ENCODE data around the gene RFTN1.

RFTN1 gene, protein sequence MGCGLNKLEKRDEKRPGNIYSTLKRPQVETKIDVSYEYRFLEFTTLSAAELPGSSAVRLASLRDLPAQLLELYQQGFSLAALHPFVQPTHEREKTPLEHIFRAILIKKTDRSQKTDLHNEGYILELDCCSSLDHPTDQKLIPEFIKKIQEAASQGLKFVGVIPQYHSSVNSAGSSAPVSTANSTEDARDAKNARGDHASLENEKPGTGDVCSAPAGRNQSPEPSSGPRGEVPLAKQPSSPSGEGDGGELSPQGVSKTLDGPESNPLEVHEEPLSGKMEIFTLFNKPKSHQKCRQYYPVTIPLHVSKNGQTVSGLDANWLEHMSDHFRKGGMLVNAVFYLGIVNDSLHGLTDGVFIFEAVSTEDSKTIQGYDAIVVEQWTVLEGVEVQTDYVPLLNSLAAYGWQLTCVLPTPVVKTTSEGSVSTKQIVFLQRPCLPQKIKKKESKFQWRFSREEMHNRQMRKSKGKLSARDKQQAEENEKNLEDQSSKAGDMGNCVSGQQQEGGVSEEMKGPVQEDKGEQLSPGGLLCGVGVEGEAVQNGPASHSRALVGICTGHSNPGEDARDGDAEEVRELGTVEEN

DNA sequence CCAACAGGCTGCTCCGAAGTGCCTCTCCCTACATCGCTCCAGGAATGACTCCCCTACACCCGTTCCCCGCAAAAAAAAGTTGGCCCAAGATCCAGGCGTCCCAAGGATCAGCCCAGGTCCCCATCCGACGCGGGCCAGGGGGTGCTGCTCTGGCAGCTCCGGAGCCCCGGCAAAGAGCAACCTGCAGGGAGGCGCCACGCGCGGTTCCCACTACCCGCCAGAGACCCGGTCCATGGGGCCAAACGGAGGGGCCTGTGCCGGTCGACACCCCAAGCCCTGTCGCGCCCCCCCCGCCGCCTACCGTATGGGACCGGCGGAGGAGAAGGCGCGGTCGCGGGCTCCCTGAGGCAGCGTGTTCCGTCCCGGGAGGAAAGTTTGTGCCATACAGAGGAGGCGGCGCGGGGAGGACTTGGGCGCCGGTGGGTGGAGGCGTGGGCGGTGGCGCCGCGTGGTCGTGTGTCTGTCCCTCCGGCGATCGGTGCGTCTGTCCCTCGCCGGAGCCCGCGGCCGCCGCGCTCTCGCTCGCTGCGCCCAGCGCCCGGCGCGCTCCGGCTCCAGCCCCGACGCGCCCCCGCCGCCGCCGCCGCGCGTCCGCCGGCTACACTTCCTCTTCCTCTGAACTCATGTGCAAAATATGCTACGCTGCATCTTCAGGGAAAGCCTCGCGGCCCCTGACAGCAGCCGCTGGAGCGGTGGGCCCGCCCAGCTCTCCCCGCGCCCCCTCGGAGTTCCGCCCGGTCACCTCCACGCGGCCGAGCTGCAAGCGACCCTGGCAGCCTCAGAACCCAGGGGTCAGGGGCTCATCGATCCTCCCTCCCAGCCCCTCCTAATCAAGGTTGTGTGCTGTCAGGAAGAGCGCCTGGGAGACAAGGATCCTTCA, at the start of gene RFTN1:
RFTN1 (minus strand) TSS at position 559 of the 880 bp plus-strand sequence. CDS start 19,830 bp downstream, outside the sequence.
- DNase-seq, result no peak

DNA sequence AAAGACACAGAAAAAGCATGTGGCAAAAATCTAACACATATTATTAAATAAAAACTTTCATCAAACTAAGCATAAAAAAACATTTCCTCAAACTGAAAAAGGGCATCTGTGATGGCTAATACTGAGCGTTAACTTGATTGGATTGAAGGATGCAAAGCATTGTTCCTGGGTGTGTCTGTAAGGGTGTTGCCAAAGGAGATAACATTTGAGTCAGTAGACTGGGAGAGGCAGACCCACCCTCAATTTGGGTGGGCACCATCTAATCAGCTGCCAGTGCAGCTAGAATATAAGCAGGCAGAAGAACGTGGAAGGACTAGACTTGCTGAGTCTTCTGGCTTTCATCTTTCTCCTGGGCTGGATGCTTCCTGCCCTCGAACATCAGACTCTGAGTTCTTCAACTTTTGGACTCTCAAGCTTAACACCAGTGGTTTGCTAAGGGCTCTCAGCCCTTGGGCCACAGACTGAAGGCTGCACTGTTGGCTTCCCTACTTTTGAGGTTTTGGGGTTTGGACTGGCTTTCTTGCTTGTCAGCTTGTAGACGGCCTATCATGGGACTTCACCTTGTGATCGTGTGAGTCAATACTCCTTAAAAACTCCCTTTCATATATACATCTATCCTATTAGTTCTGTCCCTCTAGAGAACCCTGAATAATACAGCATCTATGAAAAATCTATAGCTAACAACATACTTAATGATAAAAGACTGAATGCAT, 46.3 kb upstream of the RFTN1 start:
- DNase-seq, result no peak

DNA sequence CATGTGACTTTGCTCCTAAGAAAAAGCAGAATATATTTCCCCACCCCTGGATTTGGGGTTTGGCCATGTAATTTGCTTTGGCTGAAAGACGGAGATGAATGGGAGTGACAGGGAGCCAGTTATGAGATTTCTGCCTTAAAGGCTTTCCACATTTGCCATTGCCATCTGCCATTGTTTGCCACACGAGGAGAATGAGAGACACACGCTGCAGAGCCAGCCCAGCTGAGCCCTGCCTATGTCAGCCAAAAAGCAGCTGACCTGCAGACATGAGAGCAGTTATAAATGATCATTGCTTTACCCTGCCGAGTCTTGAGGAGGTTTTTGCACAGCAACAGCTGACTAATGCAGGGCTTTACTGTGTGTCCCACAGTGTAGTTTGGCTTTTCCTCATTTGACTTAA, 40.6 kb upstream of the RFTN1 start:
- DNase-seq, result no peak

DNA sequence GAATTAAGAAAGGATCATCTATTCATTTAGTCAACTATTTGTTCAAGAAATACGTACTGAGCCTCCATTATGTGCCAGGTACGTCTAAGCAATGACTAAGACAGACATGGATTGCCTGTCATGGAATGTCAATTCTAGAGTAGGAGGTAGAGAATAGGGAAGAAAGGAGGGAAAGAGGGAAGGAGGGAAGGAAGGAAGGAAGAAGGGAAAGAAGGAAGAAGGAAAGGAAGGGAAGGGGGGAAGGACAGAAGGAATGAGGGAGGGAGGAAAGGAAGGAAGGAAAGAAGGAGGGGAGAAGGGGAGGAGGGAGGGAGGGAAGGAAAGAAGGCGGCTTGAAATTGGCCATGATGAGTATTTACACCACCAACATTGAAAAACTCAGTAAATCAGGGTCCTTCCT, 39.3 kb upstream of the RFTN1 start:
- no peak for DNase-seq

DNA sequence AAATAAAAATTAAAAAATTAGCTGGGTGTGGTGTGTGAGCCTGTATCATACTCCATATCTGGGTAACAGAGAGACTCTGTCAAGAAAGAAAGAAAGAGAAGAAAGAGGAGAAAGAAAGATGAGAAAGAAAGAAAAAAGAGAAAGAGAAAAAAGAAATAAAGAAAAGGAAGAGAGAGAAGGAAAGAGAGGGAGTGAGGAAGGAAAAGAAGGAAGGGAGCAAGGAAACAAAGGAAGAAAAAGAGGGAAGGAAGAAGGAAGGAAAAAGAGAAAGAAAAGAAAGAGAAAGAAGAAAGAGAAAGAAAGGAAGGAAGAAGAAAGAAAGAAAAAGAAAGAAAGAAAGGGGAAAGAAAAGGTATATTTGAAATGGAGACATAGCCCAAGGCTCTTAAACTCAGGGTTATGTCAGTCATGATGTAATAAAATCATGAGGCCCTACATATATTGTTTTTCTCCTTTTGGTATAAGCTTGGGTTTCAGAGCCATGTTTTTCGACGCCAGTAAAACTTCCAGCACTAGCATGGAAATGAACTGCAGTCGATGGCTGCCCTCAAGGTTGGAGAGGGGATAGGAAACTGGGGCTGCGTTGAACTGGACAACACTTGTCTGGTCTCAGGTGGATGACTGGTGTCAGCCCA, 38.0 kb upstream of the RFTN1 start:
- no peak for DNase-seq

DNA sequence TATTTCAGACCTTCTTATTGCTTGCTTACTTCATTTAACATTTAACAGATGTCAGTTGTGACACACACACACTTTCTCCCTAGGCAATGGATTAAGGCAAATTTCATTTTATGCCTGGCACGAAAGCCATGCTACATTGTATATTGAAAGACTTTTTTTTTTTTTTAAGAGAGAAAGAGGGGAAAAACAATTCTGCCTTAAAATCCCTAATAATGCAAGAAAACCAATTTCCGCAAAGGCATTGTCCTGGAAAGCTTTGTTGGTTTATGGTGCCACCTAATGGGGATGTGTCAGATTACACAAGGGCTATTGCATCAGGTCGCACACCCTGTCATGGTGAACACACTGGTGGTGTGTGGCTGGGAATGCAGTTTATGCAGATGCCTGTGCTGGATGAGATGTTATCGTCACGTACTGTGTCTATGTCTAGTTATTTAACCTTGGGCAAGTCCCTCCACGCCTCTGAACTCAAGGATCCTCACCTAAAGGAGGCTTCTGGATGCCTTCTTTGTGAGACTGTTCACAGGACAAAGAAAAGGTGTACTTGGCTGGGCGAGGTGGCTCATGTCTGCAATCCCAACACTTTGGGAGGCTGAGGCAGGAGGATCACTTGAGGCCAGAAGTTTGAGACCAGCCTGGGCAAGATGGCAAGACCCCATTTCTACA, 37.3 kb upstream of the RFTN1 start:
- DNase-seq, result no peak

DNA sequence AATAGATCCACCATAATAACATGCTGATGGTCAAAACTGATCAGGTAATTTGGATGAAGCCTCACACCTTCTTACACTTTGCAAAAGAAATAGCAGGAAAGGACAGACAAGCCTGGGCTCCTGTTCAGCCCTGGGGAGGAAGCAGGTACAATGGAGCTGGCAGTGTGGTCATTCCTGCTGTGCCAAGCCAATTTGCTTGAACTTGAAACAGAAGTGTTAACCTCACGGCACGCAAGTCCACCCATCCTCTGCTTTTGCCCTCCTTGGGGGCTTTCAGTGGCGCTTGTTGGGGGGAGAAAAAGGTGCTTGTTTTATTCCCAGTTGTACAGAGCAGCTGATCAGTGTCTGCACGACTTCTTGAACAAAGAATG, 36.8 kb upstream of the RFTN1 start:
- DNase-seq, result no peak

DNA sequence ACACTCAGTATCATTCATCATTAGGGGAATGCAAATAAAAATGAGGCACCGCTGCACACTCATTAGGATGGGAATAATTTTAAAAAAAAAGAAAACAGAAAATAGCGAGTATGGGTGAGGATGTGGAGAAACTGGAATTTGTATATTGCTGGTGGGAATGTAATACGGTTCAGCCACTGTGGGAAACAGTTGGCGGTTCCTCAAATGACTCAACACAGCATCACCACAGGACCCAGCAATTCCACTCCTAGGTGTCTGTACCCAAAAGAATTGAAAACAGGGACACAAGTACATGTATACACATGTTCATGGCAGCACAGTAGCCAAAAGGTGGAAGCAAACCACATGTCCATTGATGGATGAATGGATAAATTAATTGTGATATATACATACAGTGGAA, 35.2 kb upstream of the RFTN1 start:
- DNase-seq, result no peak

DNA sequence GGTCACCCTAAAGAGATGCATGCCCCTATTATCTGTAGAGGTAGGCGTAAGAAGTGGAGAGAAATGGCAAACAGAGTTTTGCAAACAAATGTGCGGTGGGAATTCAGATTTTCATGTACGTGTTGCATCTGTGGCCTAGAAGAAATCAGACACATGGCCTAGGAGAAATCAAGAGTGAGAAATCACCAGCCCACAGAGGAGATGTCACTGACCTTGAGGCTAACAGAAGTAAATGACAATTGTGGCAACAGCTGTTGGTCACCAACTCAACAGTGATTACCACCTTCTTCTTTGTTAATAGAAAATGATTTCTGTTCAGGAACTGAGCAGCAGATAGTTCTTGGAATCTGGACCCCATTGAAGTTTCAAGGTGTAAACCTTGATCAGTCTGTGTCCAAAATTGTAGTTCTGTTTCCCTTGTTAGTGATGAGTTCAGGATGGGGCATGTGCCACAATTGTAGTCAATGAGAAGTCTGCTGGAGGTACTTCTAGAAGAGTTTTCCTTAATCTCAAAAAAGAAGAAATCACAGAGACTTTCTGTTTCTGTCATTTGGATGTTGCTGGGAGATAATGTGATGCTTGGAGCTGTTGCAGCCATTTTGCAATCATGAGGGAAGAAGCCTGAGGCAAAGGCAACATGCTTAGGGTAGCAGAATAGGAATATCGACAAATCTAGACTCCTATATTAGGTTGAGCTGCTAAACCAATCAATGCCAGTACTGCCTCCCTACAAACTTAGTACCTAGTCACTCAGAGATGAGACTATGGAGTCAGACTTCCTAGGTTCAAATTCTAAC, 34.3 kb upstream of the RFTN1 start:
- DNase-seq, result no peak

DNA sequence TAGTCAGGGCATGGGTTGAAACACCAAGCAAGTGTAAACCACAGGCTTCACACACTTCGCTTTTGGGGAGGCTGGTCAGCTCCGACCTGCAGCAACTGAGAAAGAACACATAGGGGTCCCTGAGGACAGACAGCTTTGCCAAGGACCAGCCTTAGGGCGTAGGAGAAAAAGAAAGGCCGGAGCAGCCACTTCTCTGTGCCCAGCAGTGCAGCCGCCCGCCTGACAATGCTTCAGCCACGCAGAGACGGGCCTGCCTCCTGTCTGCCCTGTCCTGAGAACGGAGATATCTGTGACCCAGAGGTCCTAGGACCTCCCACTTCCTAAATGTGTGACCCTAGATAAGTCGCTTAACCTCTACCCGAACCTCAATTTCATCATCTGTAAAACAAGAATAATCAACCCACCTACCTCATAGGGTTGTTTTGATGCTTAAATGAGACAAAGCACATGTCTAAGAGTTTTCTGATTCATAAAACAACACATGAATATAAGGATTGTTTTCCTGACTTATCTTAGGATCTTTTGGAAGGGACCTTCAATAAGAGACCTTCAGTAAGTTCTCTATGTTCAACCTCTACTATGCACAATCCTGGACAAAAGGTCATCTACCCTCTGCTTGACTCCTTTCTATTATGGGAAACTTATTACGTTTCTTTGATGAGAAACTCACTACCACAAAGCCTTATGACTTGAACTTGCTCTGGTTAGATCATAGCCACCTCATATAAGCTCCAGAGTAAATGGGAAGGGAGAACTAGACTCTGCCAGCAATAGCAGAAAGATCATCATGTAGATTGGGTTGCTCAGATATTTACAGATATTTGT, 32.9 kb upstream of the RFTN1 start:
- DNase-seq, result no peak

DNA sequence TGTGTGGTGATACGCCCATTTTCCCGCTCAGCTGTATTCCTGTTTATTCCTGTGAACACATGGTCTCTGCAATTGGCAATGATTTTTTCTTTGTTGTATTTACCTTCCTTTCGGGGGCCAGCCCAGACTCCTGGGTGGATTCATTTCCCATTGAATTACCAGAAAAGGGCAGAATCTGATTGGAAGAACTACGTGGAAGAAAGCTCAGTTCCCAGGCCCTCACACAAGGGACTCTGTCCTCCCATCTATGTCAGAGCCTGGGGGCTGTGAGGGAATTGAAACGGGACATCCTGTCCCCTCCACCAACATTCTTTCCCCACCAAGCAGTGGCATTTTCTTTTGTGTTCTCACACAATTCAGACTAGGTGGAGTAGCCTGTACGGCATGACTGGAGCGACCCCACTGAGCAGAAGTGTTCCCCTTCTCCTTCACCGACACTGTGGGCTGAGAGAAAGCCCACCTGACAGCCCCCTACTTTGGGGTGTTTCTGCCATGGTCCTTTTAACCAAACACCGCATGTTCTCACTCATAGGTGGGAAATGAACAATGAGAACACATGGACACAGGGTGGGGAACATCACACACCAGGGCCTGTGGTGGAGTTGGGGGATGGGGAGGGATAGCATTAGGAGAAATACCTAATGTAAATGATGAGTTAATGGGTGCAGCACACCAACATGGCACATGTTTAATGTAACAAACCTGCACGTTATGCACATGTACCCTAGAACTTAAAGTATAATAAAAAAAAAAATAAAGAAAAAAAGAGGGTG, 32.1 kb upstream of the RFTN1 start:
- DNase-seq, result no peak

DNA sequence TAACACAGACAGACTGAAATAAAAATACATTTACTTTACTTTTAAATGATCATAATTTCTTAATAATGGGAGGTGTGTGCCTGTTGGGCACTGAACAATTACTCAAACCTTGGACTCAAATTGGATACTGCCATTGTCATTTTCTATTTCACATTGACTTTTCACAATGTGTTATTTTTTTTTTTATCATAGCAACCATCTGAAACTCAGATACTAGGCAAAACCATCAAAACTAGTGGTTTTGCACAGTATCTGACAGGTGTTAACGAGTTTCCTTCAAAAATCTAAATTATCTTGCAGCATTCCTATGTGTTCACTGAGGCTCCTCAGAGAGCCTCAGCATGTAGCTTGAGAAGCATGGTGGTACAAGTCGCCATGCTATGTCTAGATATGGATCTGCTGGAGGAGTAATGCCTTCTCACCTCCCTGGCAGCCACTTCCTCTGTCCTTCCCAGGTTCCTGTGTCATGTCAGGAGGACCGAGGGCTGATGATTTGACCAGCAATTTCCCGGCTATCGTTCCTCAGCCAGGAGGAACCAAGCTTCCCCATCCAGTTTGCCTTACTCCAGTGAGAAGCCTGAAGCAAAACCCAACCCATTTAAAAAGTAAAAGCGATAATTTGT, 29.9 kb upstream of the RFTN1 start:
- DNase-seq, result no peak

DNA sequence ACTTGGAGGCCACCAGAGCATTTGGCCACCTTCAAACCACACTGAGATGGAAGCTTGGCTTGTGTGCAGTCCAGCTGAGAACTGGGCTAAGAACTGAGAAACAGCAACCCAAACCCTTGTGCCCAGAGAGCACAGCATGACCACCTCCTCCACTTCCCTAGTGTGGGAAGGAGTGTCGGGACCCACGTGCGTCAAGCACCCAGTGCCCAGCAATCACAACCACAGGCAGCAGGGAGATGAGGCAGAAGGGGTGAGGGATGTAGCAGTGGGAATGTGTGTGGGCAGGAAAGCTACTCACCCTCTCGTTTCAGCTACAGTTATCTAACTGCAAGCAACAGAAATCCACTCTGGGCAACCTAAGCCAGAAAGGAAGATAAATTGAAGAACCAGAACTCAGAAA, 25.0 kb upstream of the RFTN1 start:
- no peak for DNase-seq

DNA sequence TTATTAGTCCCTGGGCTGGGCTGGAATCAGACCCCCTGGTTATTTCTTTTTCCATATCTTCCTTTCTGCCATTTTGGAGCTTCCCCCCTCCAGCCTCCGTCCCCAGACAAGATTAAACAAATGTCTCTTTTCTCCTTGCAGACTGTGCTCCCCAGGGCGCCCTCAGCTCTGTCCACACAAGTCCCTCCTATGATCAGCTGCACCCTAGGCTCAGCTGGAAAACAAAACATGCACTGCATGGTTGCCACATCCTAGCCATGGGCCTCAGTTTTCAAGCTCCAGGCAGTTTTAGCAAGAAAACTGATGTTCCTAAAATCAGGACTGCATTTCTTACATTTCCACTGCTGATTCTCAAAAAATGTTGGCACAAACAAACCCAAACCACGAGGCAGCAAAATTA, 23.5 kb upstream of the RFTN1 start:
- DNase-seq, result no peak

DNA sequence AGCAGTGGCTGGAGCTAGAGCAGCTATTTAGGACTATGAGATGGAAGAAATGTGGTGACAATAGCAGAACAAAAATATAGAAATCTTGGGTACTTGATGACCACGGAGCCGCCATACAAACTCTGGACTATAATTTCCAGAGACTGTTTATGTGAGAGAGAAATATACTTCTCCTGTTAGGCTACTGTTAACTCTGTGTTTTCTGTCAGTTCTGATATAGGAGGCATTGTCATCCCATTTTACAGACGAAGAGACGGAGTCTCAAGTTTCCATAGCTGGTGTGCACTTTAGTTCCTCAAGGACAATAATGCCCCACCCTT, 22.8 kb upstream of the RFTN1 start:
- no peak for DNase-seq

DNA sequence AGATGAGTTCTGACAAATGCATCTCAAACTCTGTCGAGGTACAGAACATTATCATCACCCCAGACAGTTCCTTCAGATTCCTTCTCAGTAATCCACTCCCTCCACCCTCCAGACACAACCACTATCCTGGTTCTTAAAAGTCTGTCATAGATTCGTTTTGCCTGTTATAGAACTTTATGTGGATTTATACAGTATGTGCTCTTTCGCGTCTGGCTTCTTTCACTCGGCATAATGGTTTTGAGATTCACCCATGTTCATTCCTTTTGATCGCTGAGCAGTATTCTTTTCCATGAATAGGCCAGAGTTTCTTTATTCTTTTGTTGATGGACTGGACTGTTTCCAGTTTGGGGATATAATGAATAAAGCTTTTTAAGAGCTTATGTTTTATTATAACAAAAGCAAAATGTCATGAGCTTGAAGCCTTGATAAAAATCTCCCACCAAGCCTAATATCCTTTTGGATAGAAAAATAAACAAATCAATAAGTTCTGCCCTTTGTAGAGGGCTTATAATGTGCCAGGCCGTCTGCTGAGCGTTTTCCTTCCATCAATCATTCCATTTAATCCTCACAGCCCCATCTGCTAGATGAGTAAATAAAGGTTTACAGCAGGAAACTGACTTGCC, 21.3 kb upstream of the RFTN1 start:
- DNase-seq, result no peak

DNA sequence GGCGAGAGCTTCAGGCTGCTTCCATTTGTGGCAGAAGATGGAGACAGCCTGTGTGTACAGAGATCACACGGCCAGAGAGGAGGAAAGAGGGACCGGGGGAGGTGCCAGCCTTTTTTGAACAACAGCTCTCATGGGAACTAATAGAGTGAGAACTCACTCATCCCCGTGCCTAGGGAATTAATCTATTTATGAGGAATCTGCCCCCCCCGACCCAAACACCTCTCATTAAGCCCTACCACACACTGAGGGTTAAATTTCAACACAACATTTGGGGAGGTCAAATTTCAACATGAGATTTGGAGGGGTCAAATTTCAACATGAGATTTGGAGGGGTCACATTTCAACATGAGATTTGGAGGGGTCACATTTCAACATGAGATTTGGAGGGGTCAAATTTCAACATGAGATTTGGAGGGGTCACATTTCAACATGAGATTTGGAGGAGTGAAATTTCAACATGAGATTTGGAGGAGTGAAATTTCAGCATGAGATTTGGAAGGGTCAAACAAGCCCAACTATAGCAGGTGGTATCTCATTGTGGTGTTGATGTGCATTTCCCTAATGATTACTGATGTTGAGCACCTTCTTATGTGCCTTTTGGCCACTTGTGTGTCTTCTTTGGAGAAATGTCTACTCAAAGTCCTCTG, 20.6 kb upstream of the RFTN1 start:
- no peak for DNase-seq

DNA sequence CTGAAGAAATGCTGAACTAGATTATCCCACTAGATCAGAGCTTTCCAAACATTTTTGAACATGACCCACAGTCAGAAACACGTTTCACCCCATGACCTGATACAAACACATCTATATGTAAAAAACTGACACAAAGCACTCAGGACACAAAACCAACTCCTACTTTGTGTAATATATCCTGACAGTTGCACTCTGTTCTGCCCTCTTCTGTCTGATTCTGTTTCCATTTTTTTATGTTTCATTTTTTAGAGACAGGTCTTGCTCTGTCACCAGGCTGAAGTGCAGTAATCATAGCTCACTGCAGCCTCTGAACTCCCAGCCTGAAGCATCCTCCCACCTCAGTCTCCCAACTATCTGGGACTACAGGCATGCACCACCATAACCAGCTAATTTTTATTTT, 15.8 kb upstream of the RFTN1 start:
- no peak for DNase-seq
